ENCODE data around the gene PAX1.

DNA sequence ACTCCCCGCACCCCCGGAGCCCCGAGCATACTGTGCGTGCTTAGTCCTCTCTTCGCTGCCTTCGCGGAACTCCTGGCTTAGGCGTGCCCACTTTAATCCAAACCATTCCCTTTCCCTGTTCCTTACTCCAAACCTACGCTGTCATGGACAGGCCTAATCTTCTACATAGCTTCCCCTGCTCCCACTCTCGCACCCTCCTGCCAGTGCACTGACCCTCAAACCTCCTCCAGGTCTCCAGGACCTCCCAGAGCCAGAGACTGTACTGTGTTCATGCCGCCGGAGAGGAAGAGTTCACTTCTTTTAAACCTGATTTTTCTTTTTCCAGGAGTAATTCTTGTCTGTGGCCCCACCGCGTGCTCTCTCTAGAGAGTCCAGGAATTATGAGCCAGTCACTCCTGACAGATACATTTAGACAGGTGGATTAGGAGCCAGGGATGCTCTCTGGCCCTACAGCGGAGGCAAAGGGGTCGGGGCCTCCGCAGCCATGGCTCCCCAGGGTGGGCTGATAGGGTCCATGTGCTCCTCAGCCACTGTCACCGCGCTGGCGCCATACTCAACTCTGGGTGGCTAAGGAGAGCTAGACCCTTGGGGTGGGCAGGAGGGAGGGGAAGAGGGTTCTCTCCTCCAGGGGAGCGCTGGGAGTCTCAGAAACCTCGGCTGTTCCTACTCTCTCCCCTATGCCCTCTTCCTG is 1.6 kb upstream of the PAX1 start:
- TF ChIP-seq, protein P1, sequence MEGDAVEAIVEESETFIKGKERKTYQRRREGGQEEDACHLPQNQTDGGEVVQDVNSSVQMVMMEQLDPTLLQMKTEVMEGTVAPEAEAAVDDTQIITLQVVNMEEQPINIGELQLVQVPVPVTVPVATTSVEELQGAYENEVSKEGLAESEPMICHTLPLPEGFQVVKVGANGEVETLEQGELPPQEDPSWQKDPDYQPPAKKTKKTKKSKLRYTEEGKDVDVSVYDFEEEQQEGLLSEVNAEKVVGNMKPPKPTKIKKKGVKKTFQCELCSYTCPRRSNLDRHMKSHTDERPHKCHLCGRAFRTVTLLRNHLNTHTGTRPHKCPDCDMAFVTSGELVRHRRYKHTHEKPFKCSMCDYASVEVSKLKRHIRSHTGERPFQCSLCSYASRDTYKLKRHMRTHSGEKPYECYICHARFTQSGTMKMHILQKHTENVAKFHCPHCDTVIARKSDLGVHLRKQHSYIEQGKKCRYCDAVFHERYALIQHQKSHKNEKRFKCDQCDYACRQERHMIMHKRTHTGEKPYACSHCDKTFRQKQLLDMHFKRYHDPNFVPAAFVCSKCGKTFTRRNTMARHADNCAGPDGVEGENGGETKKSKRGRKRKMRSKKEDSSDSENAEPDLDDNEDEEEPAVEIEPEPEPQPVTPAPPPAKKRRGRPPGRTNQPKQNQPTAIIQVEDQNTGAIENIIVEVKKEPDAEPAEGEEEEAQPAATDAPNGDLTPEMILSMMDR (IDR thresholded peaks at IDR 0.05): no peak
- TF ChIP-seq POLR2A (IDR thresholded peaks at IDR 0.05): no peak

Measured in esophagus squamous epithelium (tissue), 4 donors.